T-helper 9 cell (primary cell): Measurements from ENCODE around the gene VWCE.

Experiments
- DNase-seq: peaks from one replicate; pipeline ENCODE4 v3.0.0-alpha.2; 2020
- total RNA-seq, 2 donors: gene quantifications; one replicate each; lab custom pipeline; 2026; lab: John Stamatoyannopoulos, UW

Gene VWCE
- total RNA-seq, result 0.28 to 1.2 reads per million in 2 donors

GRCh38 chr11:61294717-61295595, at the start of gene VWCE:
Gene VWCE (minus strand): TSS chr11:61295316. CDS start chr11:61295037, 279 bp downstream.
- DNase-seq, result peak; percentile 31

GRCh38 chr11:61343792-61344745, 49.0 kb upstream of the VWCE start:
- no peak for DNase-seq

- DNase-seq, result no peak
Observed at GRCh38 chr11:61342207-61342803, 47.2 kb upstream of the VWCE start.

- no peak for DNase-seq
Observed at GRCh38 chr11:61341706-61342105, 46.6 kb upstream of the VWCE start.

GRCh38 chr11:61340979-61341378, 45.9 kb upstream of the VWCE start:
- no peak for DNase-seq

GRCh38 chr11:61339490-61339878, 44.4 kb upstream of the VWCE start:
- no peak for DNase-seq

- DNase-seq, result no peak
Observed at GRCh38 chr11:61338783-61339489, 43.8 kb upstream of the VWCE start.

- DNase-seq, result no peak
Observed at GRCh38 chr11:61337706-61338470, 42.8 kb upstream of the VWCE start.

GRCh38 chr11:61336171-61336935, 41.2 kb upstream of the VWCE start:
- peak; percentile 73 for DNase-seq

GRCh38 chr11:61335355-61335710, 40.2 kb upstream of the VWCE start:
- DNase-seq, result no peak

- DNase-seq, result no peak
Observed at GRCh38 chr11:61334434-61335354, 39.6 kb upstream of the VWCE start.

- DNase-seq, result no peak
Observed at GRCh38 chr11:61333550-61334433, 38.7 kb upstream of the VWCE start.

GRCh38 chr11:61332797-61333549, 37.9 kb upstream of the VWCE start, which contains the start of the genes DDB1 and TKFC:
Gene DDB1 (minus strand): TSS chr11:61333105. CDS start chr11:61332968, 137 bp downstream.
Gene TKFC (plus strand): TSS chr11:61333228. CDS start chr11:61334729, 1,501 bp downstream.
- peak; percentile 96 for DNase-seq

- DNase-seq, result no peak
Observed at GRCh38 chr11:61332281-61332796, 37.2 kb upstream of the VWCE start.

- DNase-seq, result no peak
Observed at GRCh38 chr11:61331651-61332050, 36.5 kb upstream of the VWCE start.

- no peak for DNase-seq
Observed at GRCh38 chr11:61329871-61330270, 34.8 kb upstream of the VWCE start.

- DNase-seq, result no peak
Observed at GRCh38 chr11:61328351-61328750, 33.2 kb upstream of the VWCE start.
